Calu3 (cell line): Measurements from ENCODE around the gene FA2H. TPM values are rescaled to one million over a fixed set of nuclear protein-coding genes. Genes with fewer than 3 reads are reported as not detected.
A peak's percentile ranks its signal among the peaks of the same experiment; 100 is the strongest.

Source experiments
- BruUV-seq: library from RNA; stranded (reverse); fragments of 400-500 nt; replicated peaks from 2 replicates; lab custom pipeline; 2021; lab: Mats Ljungman, UMichigan
- CTCF ChIA-PET: fragments of 300-600 bp; sonication (Branson Sonifier 250); formaldehyde crosslinking; loops from one replicate; lab custom pipeline; 2022; ENCODE audit warnings: antibody characterized with exemption; lab: Charles Lee
- DNase-seq: peaks from one replicate; pipeline ENCODE4 v3.0.0; 2022
- H3K27ac Mint-ChIP-seq: one replicate; pipeline ENCODE4 v1.8.0; 2022; ENCODE audit warnings: mixed read lengths; ENCODE audit not compliant: unreplicated experiment
- H3K27me3 Mint-ChIP-seq: one replicate; pipeline ENCODE4 v1.8.0; 2022; ENCODE audit warnings: mixed read lengths; ENCODE audit not compliant: unreplicated experiment
- H3K36me3 Mint-ChIP-seq: one replicate; pipeline ENCODE4 v1.8.0; 2022; ENCODE audit warnings: mild to moderate bottlenecking, moderate library complexity, mixed read lengths; ENCODE audit not compliant: insufficient read depth, unreplicated experiment
- H3K4me1 Mint-ChIP-seq: one replicate; pipeline ENCODE4 v1.8.0; 2022; ENCODE audit warnings: mild to moderate bottlenecking, low read depth, mixed read lengths; ENCODE audit not compliant: unreplicated experiment
- H3K4me3 Mint-ChIP-seq: one replicate; pipeline ENCODE4 v1.8.0; 2022; ENCODE audit warnings: mild to moderate bottlenecking, low read depth, moderate library complexity, mixed read lengths; ENCODE audit not compliant: unreplicated experiment
- H3K9me3 Mint-ChIP-seq: one replicate; pipeline ENCODE4 v1.8.0; 2022; ENCODE audit warnings: low read depth, mixed read lengths; ENCODE audit not compliant: unreplicated experiment
- CTCF ChIP-seq: fragments of 200-600 bp; IDR thresholded peaks from one replicate; pipeline ENCODE4 v1.8.0; 2022; ENCODE audit warnings: antibody characterized with exemption; ENCODE audit not compliant: unreplicated experiment
- intact Hi-C: fragments of 100-400 bp; cut with micrococcal nuclease; formaldehyde crosslinking; loops from one replicate; pipeline ENCODE4 v1.10.0; 2022; ENCODE audit not compliant: unreplicated experiment
- total RNA-seq: library from RNA; stranded (reverse); gene quantifications from 2 replicates; pipeline ENCODE4 v1.2.3, GENCODE V29; 2022

Gene FA2H
- total RNA-seq, 1 experiment from 2014 or later: 74.2 TPM

DNA sequence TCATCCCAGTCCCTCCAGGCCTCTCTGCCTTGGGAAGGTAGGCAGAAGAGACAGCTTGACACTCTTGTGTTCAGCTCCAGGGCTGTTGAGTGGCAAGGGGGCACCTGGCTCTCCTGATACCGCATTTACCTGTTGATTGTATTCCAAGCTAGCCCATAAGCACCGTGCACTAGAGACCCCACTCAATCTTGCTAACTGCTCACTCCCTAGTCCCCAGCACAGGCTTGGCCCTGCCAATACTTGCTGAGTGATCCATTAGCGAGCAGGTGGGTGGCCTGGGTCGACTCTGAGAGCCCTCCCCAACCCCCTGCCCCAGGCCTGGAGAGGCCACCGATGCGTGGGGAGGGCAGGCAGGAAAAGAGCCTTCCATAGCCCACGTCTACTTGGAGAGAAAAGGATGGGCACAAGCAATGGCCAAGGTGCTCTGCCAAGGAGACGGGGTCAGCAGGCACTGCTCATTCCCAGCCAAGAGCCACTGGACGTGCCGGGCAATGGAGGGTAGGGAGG, 29.5 kb downstream of the FA2H start:
- intact Hi-C loops: no loop called here
- Mint-ChIP-seq H3K27me3 (no peaks in the 10 kb centered on the region), H3K36me3 (peaks cover 41% of the 10 kb centered on the region), H3K27ac (peak overlapping the region; percentile 96), H3K9me3 (no peaks in the 10 kb centered on the region), H3K4me3 (no peak overlapping the region), H3K4me1 (peaks cover 51% of the 10 kb centered on the region)
- CTCF ChIA-PET: no interaction called here
- no peak for DNase-seq
- BruUV-seq: no TSS peak
- TF ChIP-seq CTCF: no peak

- H3K27ac Mint-ChIP-seq: peak overlapping the region; percentile 96
- no TSS peak for BruUV-seq
Observed at GRCh38 chr16:74744566-74744965, 30.1 kb downstream of the FA2H start.

GRCh38 chr16:74743668-74744299, 30.8 kb downstream of the FA2H start:
- CTCF ChIA-PET: interaction anchor here (0.6 to 1.8 kb wide), 5 partner anchors 31 to 740 kb away, joined by 3 to 10 read pairs (median 3); partner anchors contain the start of gene FA2H
- H3K27ac Mint-ChIP-seq: peak overlapping the region; percentile 96

More at GRCh38 chr16:74744566-74744965, 30.1 kb downstream of the FA2H start:
- Mint-ChIP-seq H3K9me3 (no peaks in the 10 kb centered on the region), H3K36me3 (peaks cover 46% of the 10 kb centered on the region), H3K4me1 (peaks cover 57% of the 10 kb centered on the region), H3K27me3 (no peaks in the 10 kb centered on the region), H3K4me3 (peak overlapping the region; percentile 60)
- CTCF ChIA-PET: interaction anchor here (0.6 to 1.8 kb wide), 3 partner anchors 30 to 1147 kb away, joined by 3 to 11 read pairs (median 10); partner anchors contain the start of gene FA2H
- intact Hi-C loops: loop anchor here (1.0 kb wide), 1 partner anchor 30 kb away; the partner anchor contains the start of gene FA2H
- no peak for DNase-seq
- no peak for TF ChIP-seq CTCF

More at GRCh38 chr16:74743668-74744299, 30.8 kb downstream of the FA2H start:
- Mint-ChIP-seq H3K9me3 (no peaks in the 10 kb centered on the region), H3K36me3 (peaks cover 54% of the 10 kb centered on the region), H3K27me3 (no peaks in the 10 kb centered on the region), H3K4me3 (peak overlapping the region; percentile 60), H3K4me1 (peaks cover 65% of the 10 kb centered on the region)
- peak; percentile 98 for DNase-seq
- no TSS peak for BruUV-seq
- intact Hi-C loops: loop anchor here (1.0 kb wide), 2 partner anchors 17 to 31 kb away; partner anchors contain the start of gene FA2H
- no peak for TF ChIP-seq CTCF
